NCI-H2107 treated with DMSO at 0.1 percent for 48 hours (cell line): ENCODE measurements around the gene PRIMA1.
A peak's percentile ranks its signal among the peaks of the same experiment; 100 is the strongest.

Source experiments
- DNase-seq: peaks from one replicate; lab custom pipeline; 2025; ENCODE audit not compliant: unreplicated experiment; lab: John Stamatoyannopoulos, UW

PRIMA1 gene

GRCh38 chr14:93685121-93685895 lies 103.0 kb downstream of the PRIMA1 start:
- no peak for DNase-seq

DNA sequence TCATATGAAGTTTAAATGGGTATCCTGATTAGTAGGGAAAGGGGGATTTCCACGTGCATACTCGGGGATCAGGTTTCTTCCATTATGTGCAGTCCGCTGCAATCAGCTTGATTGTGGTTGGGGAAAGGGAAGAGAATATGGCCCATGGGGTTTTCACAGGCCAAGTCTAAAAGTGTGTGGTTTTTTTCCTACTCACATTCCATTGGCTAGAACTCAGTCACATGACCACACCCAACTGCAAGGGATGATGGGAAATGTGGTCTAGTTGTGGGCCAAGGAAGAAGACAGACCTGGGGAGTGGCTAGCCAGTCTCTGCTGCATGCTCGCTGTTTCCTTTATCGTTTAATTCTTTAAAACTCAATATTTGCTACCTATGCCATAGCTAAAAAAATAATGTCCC lies 105.1 kb downstream of the PRIMA1 start:
- DNase-seq = peak; percentile 94

- DNase-seq = no peak
Measured at GRCh38 chr14:93682459-93682858, 105.8 kb downstream of the PRIMA1 start.

GRCh38 chr14:93676416-93676958 lies 111.8 kb downstream of the PRIMA1 start:
- peak; percentile 52 for DNase-seq

DNA sequence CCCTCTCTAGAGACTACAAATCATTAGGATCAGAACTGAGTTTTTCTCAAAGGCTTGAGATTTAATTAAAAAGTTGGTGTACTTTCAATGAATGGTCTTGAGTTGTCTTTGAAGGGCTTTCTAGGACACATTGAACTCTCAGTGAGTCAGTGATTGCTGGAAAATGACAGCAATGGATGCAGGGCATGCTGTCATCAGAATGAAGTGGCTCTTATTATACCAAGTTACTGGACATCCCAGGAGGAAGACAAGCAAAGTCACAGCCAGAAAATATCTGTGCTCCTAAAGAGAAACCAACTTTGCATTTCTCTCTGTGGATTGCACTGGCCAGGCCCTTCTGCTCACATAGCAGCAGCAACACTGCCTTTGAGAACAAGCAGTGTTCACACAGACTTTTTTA lies 112.6 kb downstream of the PRIMA1 start:
- DNase-seq = no peak

GRCh38 chr14:93674343-93674742 lies 113.9 kb downstream of the PRIMA1 start:
- DNase-seq = no peak

DNA sequence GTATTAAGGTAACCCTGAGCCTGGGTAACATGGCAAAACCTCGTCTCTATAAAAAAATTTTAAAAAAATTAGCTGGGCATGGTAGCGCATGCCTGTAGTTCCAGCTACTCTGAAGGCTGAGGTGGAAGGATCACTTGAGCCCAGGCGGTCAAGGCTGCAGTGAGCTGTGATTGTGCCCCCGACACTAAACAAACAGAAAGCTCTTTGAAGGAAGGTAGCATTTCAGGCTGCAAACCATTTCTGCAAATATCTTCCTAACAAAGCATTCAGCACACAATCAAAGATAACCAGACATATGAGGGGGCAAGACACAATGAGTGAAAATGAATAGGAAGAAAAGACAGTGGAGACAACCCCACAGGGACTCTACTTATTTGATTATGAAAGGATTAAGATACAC lies 118.7 kb downstream of the PRIMA1 start:
- DNase-seq = no peak
